G401 (cell line): ENCODE measurements around the gene PROSER1. TPM values are rescaled to one million over a fixed set of nuclear protein-coding genes. Genes with fewer than 3 reads are reported as not detected.
A peak's percentile ranks its signal among the peaks of the same experiment; 100 is the strongest.
"Not testable (repeated sequence)": the region's sequence is repeated elsewhere in the genome, so short reads cannot be mapped to it uniquely, and the experiment has no call there.

Source experiments
- DNase-seq: peaks from one replicate; pipeline ENCODE4 v3.0.0-alpha.2; 2015; ENCODE audit warnings: low spot score
- in situ Hi-C: cut with HindIII; loops from 2 replicates; pipeline ENCODE4 v1.10.0; 2016; ENCODE audit warnings: low sequenced_read_pairs, mixed read lengths
- total RNA-seq: library from RNA; depleted of rRNA; stranded (reverse); fragments of >200 nt; shearing (Covaris generic); gene quantifications from 2 replicates; pipeline ENCODE4 v1.2.3, GENCODE V29; 2014

Gene PROSER1
- total RNA-seq, 1 experiment from 2014 or later, result 17.1 TPM

GRCh38 chr13:39035204-39035603 is 2.7 kb downstream of the PROSER1 start:
- in situ Hi-C loops, result no loop called here
- no peak for DNase-seq

- in situ Hi-C loops, result no loop called here
- DNase-seq, result no peak
Measured at GRCh38 chr13:39034085-39034484, 3.8 kb downstream of the PROSER1 start.

GRCh38 chr13:39032150-39032549 is 5.7 kb downstream of the PROSER1 start:
- DNase-seq, result no peak
- in situ Hi-C loops, result no loop called here

DNA sequence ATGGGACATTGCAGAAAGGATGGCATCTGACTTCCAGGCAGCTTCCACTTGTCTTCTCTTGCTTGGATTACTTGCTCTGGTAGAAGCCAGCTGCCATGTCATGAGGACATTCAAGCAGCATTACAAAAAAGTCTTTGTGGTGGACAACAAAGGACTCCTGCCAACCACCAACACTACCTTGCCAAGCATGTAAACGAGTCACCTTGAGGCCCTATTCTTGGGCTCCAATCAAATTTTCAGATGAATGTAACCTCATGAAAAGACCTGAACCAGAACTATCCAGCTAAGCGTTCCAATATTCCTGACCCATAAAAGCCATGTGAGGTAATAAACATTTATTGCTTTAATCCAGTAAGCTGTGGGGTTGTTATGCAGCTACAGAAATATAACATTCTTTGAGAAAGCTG is 12.5 kb downstream of the PROSER1 start:
- DNase-seq, result no peak
- in situ Hi-C loops, result no loop called here

DNA sequence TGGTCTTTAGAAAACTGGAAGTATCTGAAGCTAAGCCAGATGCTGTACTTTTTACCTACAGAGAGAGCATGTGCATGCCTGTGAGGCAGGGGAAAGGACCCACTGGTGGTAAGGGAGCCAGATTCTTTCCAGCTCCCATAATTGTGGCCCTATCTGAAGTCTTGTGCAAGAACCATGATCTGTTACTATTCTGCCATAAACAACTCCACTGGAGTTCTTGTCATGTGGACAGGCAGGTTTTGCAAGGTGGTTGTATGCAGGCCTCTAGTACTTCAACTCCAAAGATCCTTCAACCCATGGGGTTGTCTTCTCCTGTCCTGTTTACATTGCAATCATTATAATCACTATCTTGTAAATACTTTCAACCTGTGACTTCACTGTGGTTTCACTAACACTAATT is 14.1 kb downstream of the PROSER1 start:
- in situ Hi-C loops, result no loop called here

GRCh38 chr13:39023316-39023715 is 14.6 kb downstream of the PROSER1 start:
- no peak for DNase-seq
- in situ Hi-C loops, result no loop called here

More for the DNA sequence above, 14.1 kb downstream of the PROSER1 start:
- DNase-seq, result no peak

DNA sequence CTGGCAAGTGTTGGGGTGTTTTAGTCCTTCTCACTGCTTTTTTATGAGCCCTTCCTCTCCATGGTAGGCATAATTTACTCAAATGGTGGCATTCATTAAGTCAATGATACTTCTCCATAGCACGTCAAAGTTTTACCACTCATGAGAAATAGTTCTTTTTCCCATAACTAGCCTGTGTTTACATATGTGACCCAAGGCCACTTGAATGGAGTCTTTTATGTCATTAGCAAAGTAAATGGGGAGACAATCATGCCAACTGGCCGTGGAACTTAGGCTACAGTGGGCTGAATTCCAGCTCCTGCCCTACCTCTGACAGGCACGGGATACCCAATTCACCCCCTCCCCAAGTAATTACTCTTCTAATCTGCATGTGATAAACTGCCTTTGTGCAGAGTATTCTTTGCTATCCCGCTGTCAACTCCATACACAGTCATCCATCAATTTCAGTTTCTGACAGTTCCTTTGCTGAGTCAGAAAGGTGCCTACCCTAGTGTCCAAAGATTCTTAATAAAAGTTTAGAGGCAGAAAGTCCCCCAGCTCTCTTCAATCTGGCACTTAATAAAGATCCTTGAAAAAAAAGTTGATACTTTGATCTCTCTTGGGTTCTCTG is 16.9 kb downstream of the PROSER1 start:
- in situ Hi-C loops, result no loop called here
- DNase-seq, result no peak

DNA sequence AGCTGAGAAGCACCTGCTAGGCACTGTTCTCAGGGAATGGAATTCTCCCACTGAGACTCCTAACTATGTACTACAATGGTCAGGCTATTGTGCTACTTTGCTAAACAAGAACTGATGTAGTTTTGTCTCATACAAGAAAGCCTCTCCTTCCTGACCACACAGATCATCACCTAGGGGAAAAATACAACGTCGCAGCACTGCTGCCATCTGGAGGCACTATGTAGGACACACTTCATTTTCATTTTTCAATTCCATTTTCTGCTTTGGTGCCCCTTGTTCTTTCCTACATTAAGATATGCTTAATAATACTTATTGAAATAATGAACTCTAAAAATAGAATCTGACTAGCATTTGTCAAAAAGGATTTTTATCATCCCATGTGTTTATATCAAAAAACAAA is 21.1 kb downstream of the PROSER1 start:
- in situ Hi-C loops, result no loop called here
- peak; percentile 71 for DNase-seq

DNA sequence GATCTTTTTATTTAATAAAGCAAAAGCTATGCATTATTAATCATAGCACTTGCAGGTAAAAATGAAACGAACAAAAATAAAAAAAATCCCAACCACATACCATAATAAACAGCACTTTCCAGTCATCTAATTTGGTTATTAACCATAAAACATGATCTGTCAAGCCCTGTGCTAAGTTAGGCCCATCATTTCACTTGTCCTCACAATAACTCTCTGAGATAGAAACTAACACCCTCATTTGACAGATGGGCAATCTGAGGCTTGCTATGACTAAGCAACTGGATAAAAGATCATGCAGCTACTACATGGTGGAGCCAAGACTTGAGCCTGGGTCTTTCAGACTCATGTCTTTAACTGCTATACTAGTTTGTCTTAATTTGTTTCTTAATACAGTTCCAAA is 21.8 kb downstream of the PROSER1 start:
- in situ Hi-C loops, result no loop called here

DNA sequence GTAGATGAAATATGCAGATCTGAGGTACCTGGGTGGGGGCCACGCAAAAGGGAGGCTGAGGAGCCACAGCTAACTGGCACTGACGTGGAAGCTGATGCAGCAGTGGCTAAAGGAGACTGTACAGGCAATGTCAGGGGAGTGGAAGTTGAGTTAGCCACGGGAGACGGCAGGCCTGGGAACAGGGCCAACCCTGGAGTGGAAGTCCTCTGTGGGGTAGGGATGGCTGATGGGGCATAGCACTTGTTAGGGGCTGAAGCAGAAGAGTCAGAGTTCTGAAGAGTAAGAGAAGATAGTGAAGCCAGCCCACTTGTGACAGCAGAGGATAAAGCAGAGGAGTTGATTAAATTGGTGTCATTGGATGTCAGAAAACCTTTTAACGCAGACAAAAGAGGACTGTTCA is 24.4 kb downstream of the PROSER1 start:
- no peak for DNase-seq
- in situ Hi-C loops, result no loop called here

More for the DNA sequence above, 21.8 kb downstream of the PROSER1 start:
- DNase-seq, result no peak

DNA sequence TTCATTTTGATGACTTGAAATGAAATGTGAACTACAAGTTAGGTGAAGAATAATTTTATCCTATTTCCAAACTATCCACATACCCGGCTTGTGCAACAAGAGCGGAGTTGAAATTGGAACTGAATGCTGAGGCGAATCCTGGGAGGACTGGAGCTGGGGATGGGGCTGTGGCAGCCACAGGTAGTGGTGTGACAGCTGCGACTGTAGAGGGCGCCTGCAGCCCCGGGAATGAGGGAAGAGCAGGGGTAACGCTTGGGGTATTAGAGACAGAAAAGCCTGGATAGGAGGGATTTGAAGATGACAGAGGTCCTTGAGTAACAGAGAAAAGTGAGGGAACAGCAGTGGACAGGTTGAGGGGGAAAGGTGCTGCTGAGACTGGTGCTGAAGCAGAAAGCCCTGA is 25.3 kb downstream of the PROSER1 start:
- no peak for DNase-seq
- in situ Hi-C loops, result no loop called here

- in situ Hi-C loops, DNase-seq: not testable (repeated sequence)
Measured at GRCh38 chr13:39006371-39007111, 31.3 kb downstream of the PROSER1 start.

DNA sequence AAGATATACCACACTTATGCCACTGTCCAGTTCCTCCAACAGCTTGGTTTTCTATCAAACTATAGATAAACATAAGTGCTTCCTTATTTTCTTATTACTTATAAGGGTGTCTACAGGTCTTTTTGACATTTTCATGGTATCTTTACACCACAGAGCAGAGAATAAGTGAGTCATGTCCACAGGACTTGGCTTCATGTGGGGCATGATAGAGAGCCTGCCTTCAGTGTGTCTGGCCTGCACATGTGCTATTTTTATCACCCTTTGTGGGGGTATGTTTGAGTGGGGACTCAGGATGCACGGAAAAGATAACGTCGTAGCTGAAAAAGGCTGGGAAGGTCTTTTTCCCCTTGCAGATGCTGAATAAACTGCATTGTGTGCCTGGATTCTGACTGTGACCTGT is 39.1 kb downstream of the PROSER1 start:
- in situ Hi-C loops, result no loop called here
- DNase-seq, result no peak

DNA sequence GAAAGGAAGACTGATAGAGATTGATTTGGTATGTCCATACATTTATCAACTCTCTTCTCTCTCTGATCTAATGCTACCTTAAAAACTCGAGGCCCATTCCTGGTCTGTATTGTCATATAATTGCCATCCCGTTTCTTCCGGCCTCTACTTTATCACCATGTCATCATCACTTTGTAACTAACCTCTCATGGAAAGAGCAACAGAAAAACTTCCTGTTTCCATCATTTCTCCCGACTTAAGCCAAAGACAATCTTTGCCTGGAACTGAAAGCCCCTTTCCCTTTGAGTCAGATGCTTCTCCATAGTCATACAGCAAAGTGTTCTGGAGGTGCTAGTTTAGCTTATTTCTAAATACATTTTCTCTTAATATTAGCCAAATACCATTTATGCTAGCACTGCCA is 44.5 kb downstream of the PROSER1 start:
- in situ Hi-C loops, result no loop called here
- DNase-seq, result no peak

DNA sequence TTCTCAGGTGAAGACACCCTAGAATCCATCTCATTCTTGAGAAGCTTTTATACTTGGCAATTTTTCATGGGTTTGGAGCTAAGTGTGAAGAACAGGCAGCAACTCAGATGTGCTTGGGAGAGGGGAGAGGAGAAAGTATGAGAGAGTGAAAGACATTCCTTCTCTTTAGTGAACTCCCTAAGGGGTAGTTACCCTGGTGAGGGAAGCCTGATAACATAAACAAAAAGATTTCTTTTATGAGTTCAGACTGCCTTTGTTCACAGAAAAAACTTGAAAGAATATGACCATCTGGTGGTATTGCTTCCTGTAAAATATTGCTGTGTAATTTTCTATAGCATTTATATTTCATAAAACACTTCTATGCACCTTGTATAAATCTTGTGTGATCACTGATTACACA is 47.2 kb downstream of the PROSER1 start, which contains the start of gene STOML3:
Gene STOML3 (minus strand): TSS at position 139 of the 400 bp plus-strand sequence. CDS start 110 bp downstream, at position 29.
- no peak for DNase-seq
- in situ Hi-C loops, result no loop called here

GRCh38 chr13:38981096-38981495 is 56.8 kb downstream of the PROSER1 start:
- in situ Hi-C loops, result no loop called here
- DNase-seq, result no peak

DNA sequence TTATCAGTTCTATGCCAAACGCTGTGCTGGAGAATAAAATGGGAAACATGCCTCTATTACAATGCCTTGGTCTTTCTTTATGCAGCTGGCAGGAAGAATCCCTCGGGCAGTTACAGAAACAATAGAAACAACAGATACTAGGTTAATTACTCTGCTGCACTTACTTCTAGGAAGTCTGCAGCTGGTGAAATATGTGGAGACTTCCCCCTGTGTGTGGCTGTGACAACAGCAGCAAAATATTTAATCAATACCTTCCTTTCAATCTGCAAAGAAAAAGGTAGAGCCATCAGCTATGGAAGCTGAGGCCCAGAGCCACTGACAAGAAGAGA is 57.2 kb downstream of the PROSER1 start:
- in situ Hi-C loops, result no loop called here
- DNase-seq, result no peak

DNA sequence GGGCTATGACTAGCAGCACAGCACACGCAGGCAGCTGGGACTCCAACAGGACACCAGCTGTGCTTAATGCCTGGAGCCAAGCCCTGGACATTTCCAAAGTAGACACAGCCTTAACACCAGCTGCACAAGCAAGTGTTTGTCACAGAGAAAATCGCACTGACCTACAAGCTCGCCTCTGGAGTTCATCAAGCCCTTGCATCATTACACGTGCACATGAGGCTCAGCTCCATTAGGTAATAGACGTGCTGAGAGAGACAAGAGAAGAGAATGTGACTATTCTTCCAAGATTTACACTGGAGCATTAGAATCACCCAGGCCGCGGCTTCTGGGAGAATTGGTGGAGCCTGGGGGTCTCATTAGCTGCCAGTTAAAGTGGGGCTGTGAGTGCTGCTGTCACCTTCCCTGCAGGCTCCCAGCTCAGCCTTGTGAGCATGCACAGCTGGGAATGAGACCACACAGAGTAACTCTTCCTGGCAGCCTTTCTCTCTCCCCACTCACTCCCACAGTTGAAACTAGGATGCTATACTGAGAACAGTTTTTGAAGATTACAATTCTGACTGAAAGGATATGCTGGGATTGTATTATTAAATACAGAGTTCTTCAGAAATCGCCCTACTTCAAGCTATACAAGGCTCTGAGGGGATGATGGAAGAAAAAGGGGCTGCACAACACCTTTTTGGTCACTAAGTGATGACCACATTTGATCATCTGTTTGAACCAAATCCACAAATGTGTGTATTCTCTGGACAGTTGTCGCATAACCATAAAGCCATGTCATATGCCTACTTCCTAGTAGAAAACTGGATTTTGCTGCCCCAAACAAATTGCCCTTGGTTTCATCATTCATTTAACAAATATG is 57.8 kb downstream of the PROSER1 start:
- in situ Hi-C loops, result no loop called here
- DNase-seq, result peak; percentile 1

GRCh38 chr13:38970380-38971051 is 67.4 kb downstream of the PROSER1 start:
- DNase-seq, result peak; percentile 9
- in situ Hi-C loops, result no loop called here

GRCh38 chr13:38969187-38969586 is 68.7 kb downstream of the PROSER1 start:
- in situ Hi-C loops, result no loop called here
- DNase-seq, result no peak
